Endodermal cell (in vitro differentiated cells): ENCODE data around the gene RECK. TPM values are rescaled to one million over a fixed set of nuclear protein-coding genes. Genes with fewer than 3 reads are reported as not detected.

Experiments
- DNase-seq: peaks from one replicate; pipeline ENCODE4 v3.0.0-alpha.2; 2017
- H3K27ac ChIP-seq: 2 replicates; pipeline ENCODE4 v1.5.1; 2013; ENCODE audit warnings: mild to moderate bottlenecking, low read depth, low read length, moderate library complexity
- H3K27me3 ChIP-seq: 2 replicates; pipeline ENCODE4 v1.6.1; 2013; ENCODE audit warnings: mild to moderate bottlenecking, low read length, moderate library complexity; ENCODE audit not compliant: insufficient read depth, control insufficient read depth, poor library complexity, severe bottlenecking
- H3K36me3 ChIP-seq: 2 replicates; pipeline ENCODE4 v1.7.0; 2013; ENCODE audit warnings: mild to moderate bottlenecking, low read length, moderate library complexity; ENCODE audit not compliant: control insufficient read depth, insufficient read depth
- H3K4me1 ChIP-seq: one replicate; pipeline ENCODE4 v1.7.0; 2013; ENCODE audit warnings: low read length; ENCODE audit not compliant: control insufficient read depth, insufficient read depth
- H3K4me3 ChIP-seq: 2 replicates; pipeline ENCODE4 v1.5.1; 2013; ENCODE audit warnings: mild to moderate bottlenecking, low read length, moderate library complexity
- H3K9ac ChIP-seq: 2 replicates; pipeline ENCODE4 v1.6.1; 2013; ENCODE audit warnings: mild to moderate bottlenecking, low read length, moderate library complexity; ENCODE audit not compliant: poor library complexity, severe bottlenecking; ENCODE audit errors: extremely low read depth
- H3K9me3 ChIP-seq: 2 replicates; pipeline ENCODE4 v1.6.1; 2013; ENCODE audit warnings: mild to moderate bottlenecking, low read length, moderate library complexity; ENCODE audit not compliant: control insufficient read depth
- H3K27ac Mint-ChIP-seq: 2 replicates; pipeline ENCODE4 v1.8.0; 2020; ENCODE audit warnings: mixed read lengths
- H3K27me3 Mint-ChIP-seq: 2 replicates; pipeline ENCODE4 v1.8.0; 2021; ENCODE audit warnings: mild to moderate bottlenecking, mixed read lengths; ENCODE audit not compliant: insufficient read depth
- H3K36me3 Mint-ChIP-seq: 2 replicates; pipeline ENCODE4 v1.8.0; 2020; ENCODE audit warnings: low read depth, mixed read lengths
- H3K4me1 Mint-ChIP-seq: 2 replicates; pipeline ENCODE4 v1.8.0; 2020; ENCODE audit warnings: mixed read lengths
- H3K4me3 Mint-ChIP-seq: 2 replicates; pipeline ENCODE4 v1.8.0; 2020; ENCODE audit warnings: mild to moderate bottlenecking, moderate library complexity, mixed read lengths
- H3K9me3 Mint-ChIP-seq: 2 replicates; pipeline ENCODE4 v1.8.0; 2020; ENCODE audit warnings: mild to moderate bottlenecking, mixed read lengths
- WGBS, 2 experiments: methylation state at CpG; one replicate each; pipeline versions ENCODE4 v1.1.5 to v1.1.7; 2013; ENCODE audit warnings: missing lambda C conversion rate in 2 of 2, mixed read lengths in 1 of 2; ENCODE audit not compliant: insufficient coverage in 1 of 2, insufficient read length in 1 of 2; 5-methylcytosine and 5-hydroxymethylcytosine counted together
- total RNA-seq, 2 donors: library from RNA; stranded (reverse); fragmentation: NEBNext Ultra II Directional in 1 of 2; extraction: Animal tissue kit (Norgen Biotek cat#: 25700) in 1 of 2; gene quantifications; 2 replicates in 1 of 2; 3 replicates in 1 of 2; pipeline ENCODE4 v1.2.1, GENCODE V29; 2021
- TF ChIP-seq, protein P1 (sequence below): fragments of 200-600 bp; sonication (generic); conservative IDR thresholded peaks from 2 replicates; pipeline ENCODE4 v1.5.0; 2021; ENCODE audit warnings: antibody characterized with exemption, mild to moderate bottlenecking

RECK gene
- total RNA-seq, 2 donors from 2014 or later: 11.5 to 16.1 TPM

DNA sequence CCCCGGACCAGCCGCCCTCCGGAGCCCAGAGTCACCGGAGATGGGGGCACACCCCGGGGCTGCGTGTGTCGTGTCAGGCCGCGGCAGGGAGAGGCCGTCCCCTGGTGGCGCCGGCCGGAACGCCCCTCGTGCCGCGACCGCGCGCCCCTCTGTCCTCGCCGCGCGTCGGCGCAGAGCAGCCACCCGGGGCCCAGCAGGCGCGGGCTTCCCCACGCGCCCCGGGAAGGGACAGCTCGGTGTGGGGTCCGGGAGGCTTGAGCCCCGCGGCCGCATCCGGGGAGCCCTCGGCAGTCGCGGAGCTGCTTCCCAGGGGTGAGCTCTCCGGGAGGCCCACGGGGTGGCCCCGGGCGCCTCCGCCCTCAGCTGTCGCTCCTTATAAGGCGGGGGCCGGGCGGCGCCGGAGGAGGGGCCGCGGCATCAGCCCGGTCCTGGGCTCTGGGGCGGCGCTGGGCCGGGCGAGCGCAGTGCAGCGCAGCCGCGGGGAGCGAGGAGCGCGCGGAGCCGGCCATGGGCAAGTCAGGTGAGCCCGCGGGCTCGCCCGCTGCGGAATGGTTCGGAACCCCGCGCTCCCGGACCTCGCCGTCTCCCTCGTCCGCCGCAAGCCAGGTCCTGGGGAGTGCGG, 99.7 kb downstream of the RECK start, which contains the start of gene GLIPR2:
GLIPR2 (plus strand) TSS at position 462 of the 622 bp plus-strand sequence; CDS start at position 508, 46 bp downstream.
- H3K4me1 Mint-ChIP-seq: peaks cover 25% of the 10 kb centered on the region
- WGBS, 2 experiments: 0% methylated on average over 31 to 83 of the region's 83 CpGs
- H3K36me3 Mint-ChIP-seq: no peaks in the 10 kb centered on the region
- Histone ChIP-seq H3K36me3 (no peaks in the 10 kb centered on the region), H3K27me3 (peaks cover 16% of the 10 kb centered on the region), H3K4me3 (peak within 1 kb of the TSS; percentile 91), H3K27ac (no peak within 1 kb of the TSS), H3K9me3 (no peaks in the 10 kb centered on the region), H3K9ac (peak within 1 kb of the TSS; percentile 66), H3K4me1 (no peaks in the 10 kb centered on the region)
- H3K4me3 Mint-ChIP-seq: peak within 1 kb of the TSS; percentile 70
- no peaks in the 10 kb centered on the region for H3K9me3 Mint-ChIP-seq
- peak within 1 kb of the TSS; percentile 23 for H3K27ac Mint-ChIP-seq
- peaks cover 71% of the 10 kb centered on the region for H3K27me3 Mint-ChIP-seq
- TF ChIP-seq, protein P1, sequence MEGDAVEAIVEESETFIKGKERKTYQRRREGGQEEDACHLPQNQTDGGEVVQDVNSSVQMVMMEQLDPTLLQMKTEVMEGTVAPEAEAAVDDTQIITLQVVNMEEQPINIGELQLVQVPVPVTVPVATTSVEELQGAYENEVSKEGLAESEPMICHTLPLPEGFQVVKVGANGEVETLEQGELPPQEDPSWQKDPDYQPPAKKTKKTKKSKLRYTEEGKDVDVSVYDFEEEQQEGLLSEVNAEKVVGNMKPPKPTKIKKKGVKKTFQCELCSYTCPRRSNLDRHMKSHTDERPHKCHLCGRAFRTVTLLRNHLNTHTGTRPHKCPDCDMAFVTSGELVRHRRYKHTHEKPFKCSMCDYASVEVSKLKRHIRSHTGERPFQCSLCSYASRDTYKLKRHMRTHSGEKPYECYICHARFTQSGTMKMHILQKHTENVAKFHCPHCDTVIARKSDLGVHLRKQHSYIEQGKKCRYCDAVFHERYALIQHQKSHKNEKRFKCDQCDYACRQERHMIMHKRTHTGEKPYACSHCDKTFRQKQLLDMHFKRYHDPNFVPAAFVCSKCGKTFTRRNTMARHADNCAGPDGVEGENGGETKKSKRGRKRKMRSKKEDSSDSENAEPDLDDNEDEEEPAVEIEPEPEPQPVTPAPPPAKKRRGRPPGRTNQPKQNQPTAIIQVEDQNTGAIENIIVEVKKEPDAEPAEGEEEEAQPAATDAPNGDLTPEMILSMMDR: peak; percentile 60
- DNase-seq: peak; percentile 84

DNA sequence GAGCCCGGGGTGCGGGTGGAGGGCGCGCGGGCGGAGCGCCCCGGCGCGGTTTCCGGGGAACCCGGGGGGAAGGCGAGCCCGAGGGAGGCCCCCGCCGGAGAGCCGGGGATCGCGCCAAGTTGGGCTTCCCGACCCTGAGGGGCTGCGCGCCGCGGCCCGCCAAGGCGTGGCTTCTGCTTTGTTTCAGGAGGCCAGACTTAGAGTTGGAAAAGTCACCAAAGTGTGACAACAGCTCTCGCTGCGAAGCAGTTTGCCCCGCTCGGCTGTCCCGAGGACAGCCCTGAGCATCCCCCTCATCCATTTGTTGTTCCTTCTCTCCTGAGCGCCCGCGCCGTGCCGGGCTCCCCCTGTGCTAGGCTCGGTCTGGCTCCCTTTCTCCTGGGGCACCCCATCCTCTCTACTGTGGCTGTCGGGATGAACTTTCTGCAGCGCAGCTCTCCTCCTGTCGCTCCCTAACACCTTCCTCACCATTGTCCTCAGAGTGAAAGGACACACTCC, 100.2 kb downstream of the RECK start:
- Mint-ChIP-seq H3K36me3 (no peaks in the 10 kb centered on the region), H3K4me1 (peaks cover 27% of the 10 kb centered on the region), H3K4me3 (peak overlapping the region; percentile 70), H3K9me3 (no peaks in the 10 kb centered on the region), H3K27me3 (peaks cover 66% of the 10 kb centered on the region), H3K27ac (peak overlapping the region; percentile 23)
- 1% methylated on average over 21 to 40 of the region's 40 CpGs for WGBS, 2 experiments
- no peaks in the 10 kb centered on the region for H3K4me1 ChIP-seq
- DNase-seq: peak; percentile 71
- H3K9ac ChIP-seq: peak overlapping the region; percentile 66
- H3K4me3 ChIP-seq: peak overlapping the region; percentile 91
- H3K36me3 ChIP-seq: no peaks in the 10 kb centered on the region
- TF ChIP-seq, protein P1: no peak
- H3K27me3 ChIP-seq: peaks cover 16% of the 10 kb centered on the region
- H3K27ac ChIP-seq: no peak overlapping the region
- H3K9me3 ChIP-seq: no peaks in the 10 kb centered on the region

DNA sequence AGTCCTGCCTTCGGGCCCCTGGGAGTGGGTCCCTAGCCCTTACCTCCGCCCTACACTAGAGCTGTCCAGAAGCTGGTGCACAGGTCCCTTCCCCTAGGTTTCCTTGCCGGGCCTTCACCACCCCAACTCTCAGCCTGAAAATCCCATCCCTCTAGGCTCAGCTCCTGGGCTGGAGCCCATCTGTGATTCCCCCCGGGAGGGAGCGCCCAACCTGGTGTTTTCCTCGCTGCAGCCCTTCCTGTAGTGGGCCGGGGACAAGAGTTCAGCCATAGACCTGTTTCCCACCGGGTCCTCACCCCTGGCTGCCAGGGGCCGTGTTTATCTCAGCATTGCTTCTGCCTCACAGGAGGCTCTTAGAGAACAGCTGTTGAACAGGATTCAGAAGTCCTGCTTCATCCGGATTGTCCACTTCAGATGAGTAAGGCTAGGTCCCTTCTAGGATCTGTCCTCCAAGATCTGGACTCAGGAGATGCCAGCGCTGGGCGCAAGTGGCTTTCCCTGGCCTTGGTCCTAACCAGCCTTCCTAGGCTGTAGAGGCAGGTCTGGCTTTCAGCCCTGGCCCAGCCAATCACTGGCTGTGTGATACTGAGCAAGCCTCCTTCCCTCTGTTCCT, 100.8 kb downstream of the RECK start:
- Histone ChIP-seq H3K27ac (no peak overlapping the region), H3K27me3 (peaks cover 16% of the 10 kb centered on the region), H3K36me3 (no peaks in the 10 kb centered on the region), H3K9ac (peak overlapping the region; percentile 66), H3K4me1 (no peaks in the 10 kb centered on the region), H3K9me3 (no peaks in the 10 kb centered on the region), H3K4me3 (peak overlapping the region; percentile 91)
- peak; percentile 58 for DNase-seq
- Mint-ChIP-seq H3K27ac (peak overlapping the region; percentile 23), H3K27me3 (peaks cover 61% of the 10 kb centered on the region), H3K4me1 (peaks cover 32% of the 10 kb centered on the region), H3K36me3 (no peaks in the 10 kb centered on the region), H3K9me3 (no peaks in the 10 kb centered on the region), H3K4me3 (peak overlapping the region; percentile 70)
- 42 to 59% methylated on average over 7 to 12 of the region's 12 CpGs for WGBS, 2 experiments
- TF ChIP-seq, protein P1: no peak
